Measurements from ENCODE around the gene IFNE. TPM values are rescaled to one million over a fixed set of nuclear protein-coding genes. Genes with fewer than 3 reads are reported as not detected.

Gene IFNE
- total RNA-seq = not detected

- Mint-ChIP-seq H3K27ac (no peak within 1 kb of the TSS), H3K4me1 (ENCODE audit: low read depth) (peaks cover 4% of the 10 kb centered on the region), H3K4me3 (no peak within 1 kb of the TSS), H3K9me3 (peaks cover 11% of the 10 kb centered on the region), H3K27me3 (ENCODE audit: low read depth) (no peaks in the 10 kb centered on the region), H3K36me3 (ENCODE audit: low read depth) (no peaks in the 10 kb centered on the region)
- DNase-seq = no peak
- CTCF ChIA-PET = no interaction called here
- intact Hi-C loops (cut with micrococcal nuclease) = no loop called here
These were observed at the start of gene IFNE for GRCh38 chr9:21482213-21482612. Gene IFNE, minus strand, starts transcription at chr9:21482313. Its CDS starts 619 bp downstream, at chr9:21481694.

GRCh38 chr9:21528123-21528808, 46.2 kb upstream of the IFNE start:
- peaks cover 3% of the 10 kb centered on the region for H3K4me1 Mint-ChIP-seq (ENCODE audit: low read depth)
- H3K27me3 Mint-ChIP-seq (ENCODE audit: low read depth) = no peaks in the 10 kb centered on the region
- peaks cover 5% of the 10 kb centered on the region for H3K9me3 Mint-ChIP-seq
- H3K4me3 Mint-ChIP-seq = no peak overlapping the region
- no peak for DNase-seq
- H3K36me3 Mint-ChIP-seq (ENCODE audit: low read depth) = peaks cover 23% of the 10 kb centered on the region
- CTCF ChIA-PET = no interaction called here
- intact Hi-C loops (cut with micrococcal nuclease) = no loop called here
- no peak overlapping the region for H3K27ac Mint-ChIP-seq

GRCh38 chr9:21527579-21527978, 45.5 kb upstream of the IFNE start:
- CTCF ChIA-PET = no interaction called here
- H3K4me3 Mint-ChIP-seq = no peak overlapping the region
- no peak for DNase-seq
- H3K4me1 Mint-ChIP-seq (ENCODE audit: low read depth) = peaks cover 3% of the 10 kb centered on the region
- peaks cover 5% of the 10 kb centered on the region for H3K9me3 Mint-ChIP-seq
- H3K27ac Mint-ChIP-seq = no peak overlapping the region
- no peaks in the 10 kb centered on the region for H3K27me3 Mint-ChIP-seq (ENCODE audit: low read depth)
- H3K36me3 Mint-ChIP-seq (ENCODE audit: low read depth) = peaks cover 19% of the 10 kb centered on the region
- intact Hi-C loops (cut with micrococcal nuclease) = no loop called here

GRCh38 chr9:21525174-21525573, 43.1 kb upstream of the IFNE start:
- no peaks in the 10 kb centered on the region for H3K27me3 Mint-ChIP-seq (ENCODE audit: low read depth)
- H3K36me3 Mint-ChIP-seq (ENCODE audit: low read depth) = peaks cover 19% of the 10 kb centered on the region
- peaks cover 5% of the 10 kb centered on the region for H3K9me3 Mint-ChIP-seq
- no peak overlapping the region for H3K4me3 Mint-ChIP-seq
- CTCF ChIA-PET = no interaction called here
- no peaks in the 10 kb centered on the region for H3K4me1 Mint-ChIP-seq (ENCODE audit: low read depth)
- intact Hi-C loops (cut with micrococcal nuclease) = no loop called here
- no peak for DNase-seq
- no peak overlapping the region for H3K27ac Mint-ChIP-seq

- no peak for DNase-seq
- Mint-ChIP-seq H3K9me3 (peaks cover 5% of the 10 kb centered on the region), H3K27ac (no peak overlapping the region), H3K36me3 (ENCODE audit: low read depth) (peaks cover 18% of the 10 kb centered on the region), H3K4me1 (ENCODE audit: low read depth) (no peaks in the 10 kb centered on the region), H3K4me3 (no peak overlapping the region), H3K27me3 (ENCODE audit: low read depth) (no peaks in the 10 kb centered on the region)
- intact Hi-C loops (cut with micrococcal nuclease) = no loop called here
- CTCF ChIA-PET = interaction anchor here (1.3 kb wide), 1 partner anchor 264 kb away, joined by 3 read pairs; no protein-coding TSS in a partner anchor
These were observed 42.2 kb upstream of the IFNE start for GRCh38 chr9:21524099-21524830.

GRCh38 chr9:21523021-21524014, 41.2 kb upstream of the IFNE start:
- Mint-ChIP-seq H3K4me1 (ENCODE audit: low read depth) (no peaks in the 10 kb centered on the region), H3K36me3 (ENCODE audit: low read depth) (peaks cover 12% of the 10 kb centered on the region), H3K27ac (no peak overlapping the region), H3K27me3 (ENCODE audit: low read depth) (no peaks in the 10 kb centered on the region), H3K9me3 (peaks cover 5% of the 10 kb centered on the region), H3K4me3 (no peak overlapping the region)
- DNase-seq = no peak
- intact Hi-C loops (cut with micrococcal nuclease) = no loop called here
- CTCF ChIA-PET = interaction anchor here (1.3 kb wide), 1 partner anchor 265 kb away, joined by 3 read pairs; no protein-coding TSS in a partner anchor

- Mint-ChIP-seq H3K4me1 (ENCODE audit: low read depth) (no peaks in the 10 kb centered on the region), H3K4me3 (no peak overlapping the region), H3K36me3 (ENCODE audit: low read depth) (peaks cover 8% of the 10 kb centered on the region), H3K27ac (no peak overlapping the region), H3K9me3 (peaks cover 5% of the 10 kb centered on the region), H3K27me3 (ENCODE audit: low read depth) (no peaks in the 10 kb centered on the region)
- CTCF ChIA-PET = no interaction called here
- intact Hi-C loops (cut with micrococcal nuclease) = no loop called here
- no peak for DNase-seq
These were observed 40.2 kb upstream of the IFNE start for GRCh38 chr9:21522348-21522747.

GRCh38 chr9:21521448-21521847, 39.3 kb upstream of the IFNE start:
- Mint-ChIP-seq H3K27ac (no peak overlapping the region), H3K27me3 (ENCODE audit: low read depth) (no peaks in the 10 kb centered on the region), H3K36me3 (ENCODE audit: low read depth) (peaks cover 2% of the 10 kb centered on the region), H3K4me1 (ENCODE audit: low read depth) (no peaks in the 10 kb centered on the region), H3K4me3 (no peak overlapping the region), H3K9me3 (peaks cover 5% of the 10 kb centered on the region)
- no peak for DNase-seq
- intact Hi-C loops (cut with micrococcal nuclease) = no loop called here
- CTCF ChIA-PET = no interaction called here

GRCh38 chr9:21520501-21521228, 38.6 kb upstream of the IFNE start:
- no peak for DNase-seq
- no peaks in the 10 kb centered on the region for H3K27me3 Mint-ChIP-seq (ENCODE audit: low read depth)
- CTCF ChIA-PET = interaction anchor here (0.8 kb wide), 1 partner anchor 338 kb away, joined by 3 read pairs; no protein-coding TSS in a partner anchor
- no peak overlapping the region for H3K27ac Mint-ChIP-seq
- peaks cover 2% of the 10 kb centered on the region for H3K36me3 Mint-ChIP-seq (ENCODE audit: low read depth)
- H3K4me3 Mint-ChIP-seq = no peak overlapping the region
- intact Hi-C loops (cut with micrococcal nuclease) = no loop called here
- peaks cover 5% of the 10 kb centered on the region for H3K9me3 Mint-ChIP-seq
- H3K4me1 Mint-ChIP-seq (ENCODE audit: low read depth) = no peaks in the 10 kb centered on the region

- H3K27me3 Mint-ChIP-seq (ENCODE audit: low read depth) = no peaks in the 10 kb centered on the region
- no peak overlapping the region for H3K27ac Mint-ChIP-seq
- peaks cover 5% of the 10 kb centered on the region for H3K9me3 Mint-ChIP-seq
These were observed 37.8 kb upstream of the IFNE start for GRCh38 chr9:21519855-21520434.

GRCh38 chr9:21516796-21517195, 34.7 kb upstream of the IFNE start:
- no peak overlapping the region for H3K27ac Mint-ChIP-seq
- peaks cover under 1% of the 10 kb centered on the region for H3K36me3 Mint-ChIP-seq (ENCODE audit: low read depth)
- H3K27me3 Mint-ChIP-seq (ENCODE audit: low read depth) = no peaks in the 10 kb centered on the region
- no peak overlapping the region for H3K4me3 Mint-ChIP-seq
- CTCF ChIA-PET = no interaction called here
- no peaks in the 10 kb centered on the region for H3K9me3 Mint-ChIP-seq
- intact Hi-C loops (cut with micrococcal nuclease) = no loop called here
- no peaks in the 10 kb centered on the region for H3K4me1 Mint-ChIP-seq (ENCODE audit: low read depth)
- DNase-seq = no peak

More at GRCh38 chr9:21519855-21520434, 37.8 kb upstream of the IFNE start:
- intact Hi-C loops (cut with micrococcal nuclease) = no loop called here
- H3K4me3 Mint-ChIP-seq = no peak overlapping the region
- H3K4me1 Mint-ChIP-seq (ENCODE audit: low read depth) = no peaks in the 10 kb centered on the region
- peaks cover 2% of the 10 kb centered on the region for H3K36me3 Mint-ChIP-seq (ENCODE audit: low read depth)
- CTCF ChIA-PET = interaction anchor here (0.8 kb wide), 1 partner anchor 337 kb away, joined by 3 read pairs; no protein-coding TSS in a partner anchor
- no peak for DNase-seq

Measured in activated naive CD4-positive, alpha-beta T cell treated with anti-CD3 and anti-CD28 coated beads for 36 hours (primary cell).